Parathyroid adenoma (tissue), 2 donors: ENCODE results near the gene SLC25A5.

Experiments
- H2AFZ ChIP-seq: fragments of 300-600 bp; sonication (generic); one replicate; pipeline ENCODE4 v1.7.0; 2017; ENCODE audit warnings: antibody characterized with exemption, mild to moderate bottlenecking
- H3K27ac ChIP-seq: fragments of 300-600 bp; sonication (generic); one replicate; pipeline ENCODE4 v1.7.0; 2017
- H3K27me3 ChIP-seq: fragments of 300-600 bp; sonication (generic); one replicate; pipeline ENCODE4 v1.7.0; 2017; ENCODE audit warnings: low read length; ENCODE audit not compliant: control insufficient read depth, insufficient read depth
- H3K36me3 ChIP-seq: fragments of 300-600 bp; sonication (generic); one replicate; pipeline ENCODE4 v1.7.0; 2017; ENCODE audit warnings: low read length; ENCODE audit not compliant: control insufficient read depth, insufficient read depth
- H3K4me1 ChIP-seq: fragments of 300-600 bp; sonication (generic); one replicate; pipeline ENCODE4 v1.7.0; 2017; ENCODE audit warnings: control low read depth
- H3K4me2 ChIP-seq: fragments of 300-600 bp; sonication (generic); one replicate; pipeline ENCODE4 v1.7.0; 2017; ENCODE audit warnings: low read length
- H3K4me3 ChIP-seq: fragments of 300-600 bp; sonication (generic); one replicate; pipeline ENCODE4 v1.7.0; 2017; ENCODE audit warnings: low read depth, low read length
- H3K79me2 ChIP-seq: fragments of 300-600 bp; sonication (generic); one replicate; pipeline ENCODE4 v1.7.0; 2017; ENCODE audit warnings: control low read depth
- H3K9ac ChIP-seq: fragments of 300-600 bp; sonication (generic); one replicate; pipeline ENCODE4 v1.7.0; 2017; ENCODE audit warnings: mild to moderate bottlenecking
- H3K9me3 ChIP-seq: fragments of 300-600 bp; sonication (generic); one replicate; pipeline ENCODE4 v1.7.0; 2017; ENCODE audit warnings: low read length; ENCODE audit not compliant: control insufficient read depth
- CTCF ChIP-seq: fragments of 300-600 bp; sonication (generic); IDR thresholded peaks from one replicate; pipeline ENCODE4 v1.7.0; 2017; ENCODE audit warnings: antibody characterized with exemption, mild to moderate bottlenecking
- donor health status: primary hyperparathyroidism.

SLC25A5 gene

GRCh38 chrX:119495734-119496726 is 27.8 kb downstream of the SLC25A5 start:
- no peaks in the 10 kb centered on the region for H3K27me3 ChIP-seq
- H2AFZ ChIP-seq = no peak overlapping the region
- TF ChIP-seq CTCF = no peak
- H3K4me3 ChIP-seq = no peak overlapping the region
- H3K4me2 ChIP-seq = no peak overlapping the region
- H3K27ac ChIP-seq = no peak overlapping the region
- H3K9ac ChIP-seq = no peak overlapping the region
- no peaks in the 10 kb centered on the region for H3K9me3 ChIP-seq
- H3K79me2 ChIP-seq = no peaks in the 10 kb centered on the region
- no peaks in the 10 kb centered on the region for H3K4me1 ChIP-seq
- no peaks in the 10 kb centered on the region for H3K36me3 ChIP-seq

DNA sequence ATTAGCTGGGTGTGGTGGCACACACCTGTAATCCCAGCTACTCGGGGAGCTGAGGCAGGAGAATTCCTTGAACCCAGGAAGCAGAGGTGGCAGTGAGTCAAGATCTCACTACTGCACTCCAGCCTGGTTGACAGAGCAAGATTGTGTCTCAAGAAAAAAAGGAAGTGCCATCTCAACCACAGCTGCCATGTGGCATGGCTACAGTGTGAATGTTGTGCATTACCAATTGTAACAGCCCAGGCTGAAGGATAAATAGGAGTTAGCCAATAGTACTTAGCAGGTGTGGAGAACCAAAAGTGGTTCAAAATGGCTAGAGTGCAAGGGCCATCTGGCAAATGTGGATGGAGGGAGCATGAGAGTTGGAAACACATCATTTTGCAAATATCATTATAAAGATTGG is 28.9 kb downstream of the SLC25A5 start:
- no peaks in the 10 kb centered on the region for H3K79me2 ChIP-seq
- no peak overlapping the region for H3K4me3 ChIP-seq
- H3K27ac ChIP-seq = no peak overlapping the region
- no peak overlapping the region for H3K4me2 ChIP-seq
- no peak overlapping the region for H3K9ac ChIP-seq
- H3K27me3 ChIP-seq = no peaks in the 10 kb centered on the region
- no peak for TF ChIP-seq CTCF
- no peaks in the 10 kb centered on the region for H3K9me3 ChIP-seq
- no peak overlapping the region for H2AFZ ChIP-seq
- no peaks in the 10 kb centered on the region for H3K36me3 ChIP-seq
- no peaks in the 10 kb centered on the region for H3K4me1 ChIP-seq

- Histone ChIP-seq H3K4me2 (no peak overlapping the region), H2AFZ (no peak overlapping the region), H3K27ac (no peak overlapping the region), H3K79me2 (no peaks in the 10 kb centered on the region), H3K9ac (no peak overlapping the region), H3K27me3 (no peaks in the 10 kb centered on the region), H3K9me3 (no peaks in the 10 kb centered on the region), H3K4me3 (no peak overlapping the region), H3K36me3 (no peaks in the 10 kb centered on the region), H3K4me1 (peaks cover 3% of the 10 kb centered on the region)
- no peak for TF ChIP-seq CTCF
These were observed 32.0 kb downstream of the SLC25A5 start for GRCh38 chrX:119500061-119500800.

- no peaks in the 10 kb centered on the region for H3K27me3 ChIP-seq
- H3K27ac ChIP-seq = no peak overlapping the region
- no peak overlapping the region for H3K4me2 ChIP-seq
- peaks cover 3% of the 10 kb centered on the region for H3K4me1 ChIP-seq
- no peak overlapping the region for H2AFZ ChIP-seq
- no peaks in the 10 kb centered on the region for H3K9me3 ChIP-seq
- no peaks in the 10 kb centered on the region for H3K79me2 ChIP-seq
- no peak overlapping the region for H3K9ac ChIP-seq
- H3K36me3 ChIP-seq = no peaks in the 10 kb centered on the region
- no peak overlapping the region for H3K4me3 ChIP-seq
- no peak for TF ChIP-seq CTCF
These were observed 33.4 kb downstream of the SLC25A5 start for GRCh38 chrX:119501511-119502148.
